ENCODE data around the gene RAF1.
A peak's percentile ranks its signal among the peaks of the same experiment; 100 is the strongest.
"Not testable (repeated sequence)": the region's sequence is repeated elsewhere in the genome, so short reads cannot be mapped to it uniquely, and the experiment has no call there.

Gene RAF1

GRCh38 chr3:12706504-12707253 is 42.8 kb upstream of the RAF1 start:
- H3K23ac ChIP-seq (ENCODE audit: low read length), result no peak overlapping the region
- no peak overlapping the region for H3K4ac ChIP-seq (ENCODE audit: low read depth, low read length)
- H3K4me1 ChIP-seq (ENCODE audit: control insufficient read depth, low read depth, low read length), result no peaks in the 10 kb centered on the region
- H2AK5ac ChIP-seq (ENCODE audit: low read length), result no peak overlapping the region
- no peak overlapping the region for H3K4me3 ChIP-seq (ENCODE audit: low read length)
- H3K79me1 ChIP-seq (ENCODE audit: low read length), result no peaks in the 10 kb centered on the region
- no peaks in the 10 kb centered on the region for H3K27me3 ChIP-seq (ENCODE audit: insufficient read depth, low read length, poor library complexity)
- H2BK5ac ChIP-seq (ENCODE audit: low read length), result no peak overlapping the region
- H4K5ac ChIP-seq (ENCODE audit: low read length), result no peak overlapping the region
- no peaks in the 10 kb centered on the region for H3K36me3 ChIP-seq (ENCODE audit: control insufficient read depth, insufficient read depth, low read length)
- no peaks in the 10 kb centered on the region for H3K79me2 ChIP-seq (ENCODE audit: control insufficient read depth, insufficient read depth, low read length)
- H3K56ac ChIP-seq (ENCODE audit: low read length), result no peak overlapping the region
- no peak overlapping the region for H4K8ac ChIP-seq (ENCODE audit: low read depth, low read length)
- H3K9ac ChIP-seq (ENCODE audit: low read length), result no peak overlapping the region
- no CpG with 5 or more reads among the region's 2 CpGs for WGBS (ENCODE audit: extremely low coverage, insufficient coverage, low lambda C conversion rate)
- H3K18ac ChIP-seq (ENCODE audit: low read length), result no peak overlapping the region
- DNase-seq, result peak; percentile 94
- H3K4me2 ChIP-seq (ENCODE audit: low read length), result no peak overlapping the region
- no peak overlapping the region for H3K27ac ChIP-seq (ENCODE audit: low read depth, low read length)
- no peak overlapping the region for H2BK15ac ChIP-seq (replicated peaks; ENCODE audit: low read depth)
- H2BK120ac ChIP-seq (ENCODE audit: low read depth, low read length), result no peak overlapping the region

- H3K4me2 ChIP-seq (ENCODE audit: low read length), result no peak overlapping the region
- H3K36me3 ChIP-seq (ENCODE audit: control insufficient read depth, insufficient read depth, low read length), result no peaks in the 10 kb centered on the region
- H3K27me3 ChIP-seq (ENCODE audit: insufficient read depth, low read length, poor library complexity), result no peaks in the 10 kb centered on the region
- no CpG with 5 or more reads among the region's 1 CpG for whole genome bisulfite sequencing (ENCODE audit: extremely low coverage, insufficient coverage, low lambda C conversion rate)
- H3K9ac ChIP-seq (ENCODE audit: low read length), result no peak overlapping the region
- H3K4me1 ChIP-seq (ENCODE audit: control insufficient read depth, low read depth, low read length), result no peaks in the 10 kb centered on the region
- H2BK5ac ChIP-seq (ENCODE audit: low read length), result no peak overlapping the region
- no peak overlapping the region for H4K8ac ChIP-seq (ENCODE audit: low read depth, low read length)
- no peak overlapping the region for H3K4ac ChIP-seq (ENCODE audit: low read depth, low read length)
- no peak overlapping the region for H3K4me3 ChIP-seq (ENCODE audit: low read length)
- H3K27ac ChIP-seq (ENCODE audit: low read depth, low read length), result no peak overlapping the region
- no peak overlapping the region for H2AK5ac ChIP-seq (ENCODE audit: low read length)
- no peak overlapping the region for H2BK120ac ChIP-seq (ENCODE audit: low read depth, low read length)
- no peak for DNase-seq
- H3K79me1 ChIP-seq (ENCODE audit: low read length), result no peaks in the 10 kb centered on the region
- H3K23ac ChIP-seq (ENCODE audit: low read length), result no peak overlapping the region
- H2BK15ac ChIP-seq (replicated peaks; ENCODE audit: low read depth), result no peak overlapping the region
- no peak overlapping the region for H3K56ac ChIP-seq (ENCODE audit: low read length)
- H3K79me2 ChIP-seq (ENCODE audit: control insufficient read depth, insufficient read depth, low read length), result no peaks in the 10 kb centered on the region
- H4K5ac ChIP-seq (ENCODE audit: low read length), result no peak overlapping the region
- no peak overlapping the region for H3K18ac ChIP-seq (ENCODE audit: low read length)
Measured at GRCh38 chr3:12705981-12706380, 42.1 kb upstream of the RAF1 start.

- WGBS (ENCODE audit: extremely low coverage, insufficient coverage, low lambda C conversion rate), result no CpG with 5 or more reads among the region's 6 CpGs
- H3K27me3 ChIP-seq (ENCODE audit: insufficient read depth, low read length, poor library complexity), result no peaks in the 10 kb centered on the region
- H3K4me1 ChIP-seq (ENCODE audit: control insufficient read depth, low read depth, low read length), result no peaks in the 10 kb centered on the region
- no peaks in the 10 kb centered on the region for H3K36me3 ChIP-seq (ENCODE audit: control insufficient read depth, insufficient read depth, low read length)
- H2BK5ac ChIP-seq (ENCODE audit: low read length), result no peak overlapping the region
- H2BK120ac ChIP-seq (ENCODE audit: low read depth, low read length), result no peak overlapping the region
- H3K9ac ChIP-seq (ENCODE audit: low read length), result no peak overlapping the region
- H3K56ac ChIP-seq (ENCODE audit: low read length), result no peak overlapping the region
- no peak overlapping the region for H3K4me2 ChIP-seq (ENCODE audit: low read length)
- H3K79me1 ChIP-seq (ENCODE audit: low read length), result no peaks in the 10 kb centered on the region
- H3K23ac ChIP-seq (ENCODE audit: low read length), result no peak overlapping the region
- no peak overlapping the region for H3K4ac ChIP-seq (ENCODE audit: low read depth, low read length)
- no peak for DNase-seq
- H3K4me3 ChIP-seq (ENCODE audit: low read length), result no peak overlapping the region
- no peak overlapping the region for H2AK5ac ChIP-seq (ENCODE audit: low read length)
- no peak overlapping the region for H3K18ac ChIP-seq (ENCODE audit: low read length)
- no peak overlapping the region for H4K8ac ChIP-seq (ENCODE audit: low read depth, low read length)
- no peak overlapping the region for H3K27ac ChIP-seq (ENCODE audit: low read depth, low read length)
- H4K5ac ChIP-seq (ENCODE audit: low read length), result no peak overlapping the region
- no peaks in the 10 kb centered on the region for H3K79me2 ChIP-seq (ENCODE audit: control insufficient read depth, insufficient read depth, low read length)
- no peak overlapping the region for H2BK15ac ChIP-seq (replicated peaks; ENCODE audit: low read depth)
Measured at GRCh38 chr3:12705374-12705926, 41.5 kb upstream of the RAF1 start.

GRCh38 chr3:12702501-12702900 is 38.6 kb upstream of the RAF1 start:
- H4K5ac ChIP-seq (ENCODE audit: low read length), result no peak overlapping the region
- H3K27ac ChIP-seq (ENCODE audit: low read depth, low read length), result no peak overlapping the region

DNA sequence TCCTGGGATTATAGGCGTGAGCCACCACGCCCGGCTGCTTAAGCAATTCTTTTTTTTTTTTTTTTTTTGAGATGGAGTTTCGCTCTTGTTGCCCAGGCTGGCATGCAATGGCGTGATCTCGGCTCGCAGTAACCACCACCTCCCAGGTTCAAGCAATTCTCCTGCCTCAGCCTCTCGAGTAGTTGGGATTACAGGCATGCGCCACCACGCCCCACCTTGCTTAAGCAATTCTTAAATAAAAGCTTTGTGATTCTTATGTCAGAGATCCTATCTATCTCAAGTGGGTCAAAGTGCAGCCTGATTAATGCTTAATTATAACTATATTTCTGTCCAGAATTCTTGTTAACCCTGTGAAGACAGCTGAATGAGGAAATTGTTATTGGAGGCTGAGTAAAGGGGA is 37.7 kb upstream of the RAF1 start:
- H2BK5ac ChIP-seq (ENCODE audit: low read length); H3K36me3 ChIP-seq (ENCODE audit: control insufficient read depth, insufficient read depth, low read length); H3K9ac ChIP-seq (ENCODE audit: low read length); DNase-seq; H3K4me3 ChIP-seq (ENCODE audit: low read length); H3K79me2 ChIP-seq (ENCODE audit: control insufficient read depth, insufficient read depth, low read length); H3K4me1 ChIP-seq (ENCODE audit: control insufficient read depth, low read depth, low read length); H4K5ac ChIP-seq (ENCODE audit: low read length); H4K8ac ChIP-seq (ENCODE audit: low read depth, low read length); H3K4ac ChIP-seq (ENCODE audit: low read depth, low read length); H3K4me2 ChIP-seq (ENCODE audit: low read length); H3K23ac ChIP-seq (ENCODE audit: low read length); H3K27ac ChIP-seq (ENCODE audit: low read depth, low read length); H2AK5ac ChIP-seq (ENCODE audit: low read length); H3K18ac ChIP-seq (ENCODE audit: low read length); H3K79me1 ChIP-seq (ENCODE audit: low read length); H2BK15ac ChIP-seq (replicated peaks; ENCODE audit: low read depth); H3K27me3 ChIP-seq (ENCODE audit: insufficient read depth, low read length, poor library complexity); H3K56ac ChIP-seq (ENCODE audit: low read length); H2BK120ac ChIP-seq (ENCODE audit: low read depth, low read length): not testable (repeated sequence)
- WGBS (ENCODE audit: extremely low coverage, insufficient coverage, low lambda C conversion rate), result no CpG with 5 or more reads among the region's 10 CpGs

More at GRCh38 chr3:12702501-12702900, 38.6 kb upstream of the RAF1 start:
- no peak overlapping the region for H3K4me2 ChIP-seq (ENCODE audit: low read length)
- H3K56ac ChIP-seq (ENCODE audit: low read length), result no peak overlapping the region
- H4K8ac ChIP-seq (ENCODE audit: low read depth, low read length), result no peak overlapping the region
- H3K9ac ChIP-seq (ENCODE audit: low read length), result no peak overlapping the region
- H2BK120ac ChIP-seq (ENCODE audit: low read depth, low read length), result no peak overlapping the region
- no peaks in the 10 kb centered on the region for H3K27me3 ChIP-seq (ENCODE audit: insufficient read depth, low read length, poor library complexity)
- H3K18ac ChIP-seq (ENCODE audit: low read length), result no peak overlapping the region
- H2BK15ac ChIP-seq (replicated peaks; ENCODE audit: low read depth), result no peak overlapping the region
- H3K79me2 ChIP-seq (ENCODE audit: control insufficient read depth, insufficient read depth, low read length), result no peaks in the 10 kb centered on the region
- H2BK5ac ChIP-seq (ENCODE audit: low read length), result no peak overlapping the region
- no peak for DNase-seq
- H3K4ac ChIP-seq (ENCODE audit: low read depth, low read length), result no peak overlapping the region
- H3K4me3 ChIP-seq (ENCODE audit: low read length), result no peak overlapping the region
- no peaks in the 10 kb centered on the region for H3K4me1 ChIP-seq (ENCODE audit: control insufficient read depth, low read depth, low read length)
- no peak overlapping the region for H3K23ac ChIP-seq (ENCODE audit: low read length)
- no peaks in the 10 kb centered on the region for H3K36me3 ChIP-seq (ENCODE audit: control insufficient read depth, insufficient read depth, low read length)
- no peaks in the 10 kb centered on the region for H3K79me1 ChIP-seq (ENCODE audit: low read length)
- WGBS (ENCODE audit: extremely low coverage, insufficient coverage, low lambda C conversion rate), result no CpG with 5 or more reads among the region's 3 CpGs
- H2AK5ac ChIP-seq (ENCODE audit: low read length), result no peak overlapping the region

GRCh38 chr3:12700800-12701199 is 36.9 kb upstream of the RAF1 start:
- Histone ChIP-seq H3K56ac (ENCODE audit: low read length) (no peak overlapping the region), H2AK5ac (ENCODE audit: low read length) (no peak overlapping the region), H3K27me3 (ENCODE audit: insufficient read depth, low read length, poor library complexity) (no peaks in the 10 kb centered on the region), H4K5ac (ENCODE audit: low read length) (no peak overlapping the region), H3K18ac (ENCODE audit: low read length) (no peak overlapping the region), H2BK120ac (ENCODE audit: low read depth, low read length) (no peak overlapping the region), H3K9ac (ENCODE audit: low read length) (no peak overlapping the region), H3K36me3 (ENCODE audit: control insufficient read depth, insufficient read depth, low read length) (no peaks in the 10 kb centered on the region), H3K27ac (ENCODE audit: low read depth, low read length) (no peak overlapping the region), H3K79me2 (ENCODE audit: control insufficient read depth, insufficient read depth, low read length) (no peaks in the 10 kb centered on the region), H2BK15ac (replicated peaks; ENCODE audit: low read depth) (no peak overlapping the region), H3K4me2 (ENCODE audit: low read length) (no peak overlapping the region), H2BK5ac (ENCODE audit: low read length) (no peak overlapping the region), H4K8ac (ENCODE audit: low read depth, low read length) (no peak overlapping the region), H3K4ac (ENCODE audit: low read depth, low read length) (no peak overlapping the region), H3K4me1 (ENCODE audit: control insufficient read depth, low read depth, low read length) (no peaks in the 10 kb centered on the region), H3K4me3 (ENCODE audit: low read length) (no peak overlapping the region), H3K79me1 (ENCODE audit: low read length) (no peaks in the 10 kb centered on the region), H3K23ac (ENCODE audit: low read length) (no peak overlapping the region)
- no peak for DNase-seq
- WGBS (ENCODE audit: extremely low coverage, insufficient coverage, low lambda C conversion rate), result no CpG with 5 or more reads among the region's 2 CpGs
